LoVo (cell line): ENCODE measurements around the gene ABT1.
A peak's percentile ranks its signal among the peaks of the same experiment; 100 is the strongest.

Source experiments
- DNase-seq: peaks from one replicate; pipeline ENCODE4 v3.0.0-alpha.2; 2016; ENCODE audit warnings: low spot score

ABT1 gene

GRCh38 chr6:26604797-26605196 is 8.0 kb downstream of the ABT1 start:
- no peak for DNase-seq

DNA sequence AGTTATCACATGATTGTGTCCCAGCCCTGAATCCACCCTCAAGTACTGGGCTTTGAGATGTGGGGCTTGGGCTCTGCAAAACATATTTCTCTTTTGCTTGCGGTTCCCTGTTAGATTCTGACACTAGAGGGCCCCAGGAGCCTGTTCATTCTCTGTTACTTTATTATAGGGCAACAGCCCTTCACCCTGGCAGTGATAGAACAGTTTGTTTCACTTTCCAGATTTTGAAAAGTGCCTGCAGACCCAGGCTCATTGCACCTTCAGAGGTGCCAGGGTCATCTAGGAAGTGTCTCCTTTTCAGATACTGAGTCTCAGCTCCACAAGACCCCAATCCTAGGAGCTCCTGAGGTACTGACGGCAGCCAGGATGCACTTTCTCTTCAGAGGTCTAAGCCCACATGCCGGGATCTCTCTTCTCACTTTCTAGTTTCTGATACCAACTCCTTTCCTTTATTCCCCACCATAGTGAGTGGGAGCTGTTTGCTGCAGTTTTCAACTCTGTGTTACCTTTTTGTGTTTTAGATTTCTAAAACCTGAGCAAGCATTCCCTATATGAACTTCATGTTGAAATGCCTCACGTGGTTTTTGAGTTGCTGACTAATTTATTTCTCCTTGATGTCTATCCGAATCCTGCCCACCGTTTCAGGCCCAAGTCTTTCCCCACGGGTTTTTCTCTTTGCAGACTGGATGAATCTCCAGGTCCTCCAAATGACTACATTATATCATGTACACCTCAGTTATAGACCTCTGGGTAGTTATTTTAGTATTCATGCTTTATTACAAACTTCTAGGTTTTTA is 10.9 kb downstream of the ABT1 start:
- peak; percentile 65 for DNase-seq

DNA sequence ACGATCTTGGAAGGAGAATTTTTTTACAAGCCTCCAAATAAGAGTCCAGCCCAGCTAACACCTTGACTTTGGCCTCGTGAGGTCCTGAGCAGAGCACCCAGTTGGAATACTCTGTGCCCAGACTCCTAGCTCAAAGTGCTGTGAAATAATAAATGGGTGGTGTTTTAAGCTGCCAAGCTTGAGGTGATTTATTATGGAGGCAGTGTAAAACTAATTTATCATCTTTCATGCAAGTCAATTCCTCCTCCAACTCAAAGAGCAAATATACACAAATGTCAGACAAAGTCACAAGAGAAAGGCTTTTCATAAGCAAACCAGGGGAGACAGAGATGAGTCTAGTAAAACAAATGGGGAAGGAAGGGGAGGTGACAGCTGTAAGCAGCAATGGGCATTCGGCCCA is 12.7 kb downstream of the ABT1 start:
- no peak for DNase-seq

- no peak for DNase-seq
These were observed 14.8 kb downstream of the ABT1 start for GRCh38 chr6:26611599-26611998.

GRCh38 chr6:26613201-26613600 is 16.4 kb downstream of the ABT1 start:
- DNase-seq, result no peak

GRCh38 chr6:26613689-26614683 is 17.2 kb downstream of the ABT1 start:
- DNase-seq, result no peak

GRCh38 chr6:26623339-26623859 is 26.6 kb downstream of the ABT1 start:
- DNase-seq, result no peak

GRCh38 chr6:26624557-26624956 is 27.8 kb downstream of the ABT1 start:
- no peak for DNase-seq

GRCh38 chr6:26627843-26628242 is 31.1 kb downstream of the ABT1 start:
- no peak for DNase-seq

- DNase-seq, result no peak
These were observed 32.6 kb downstream of the ABT1 start for GRCh38 chr6:26629359-26629758.

- no peak for DNase-seq
These were observed 44.1 kb downstream of the ABT1 start for GRCh38 chr6:26640806-26641205.

GRCh38 chr6:26646074-26646473 is 49.3 kb downstream of the ABT1 start:
- no peak for DNase-seq
